H9 (cell line): Measurements from ENCODE around the gene CDH23. TPM values are rescaled to one million over a fixed set of nuclear protein-coding genes. Genes with fewer than 3 reads are reported as not detected.

Experiments
- DNase-seq: peaks from one replicate; pipeline ENCODE4 v3.0.0-alpha.2; 2017
- H2AFZ ChIP-seq: one replicate; pipeline ENCODE4 v1.6.1; 2013; ENCODE audit warnings: mild to moderate bottlenecking, low read length, control low read depth, moderate library complexity
- H2AK5ac ChIP-seq: 2 replicates; pipeline ENCODE4 v1.6.1; 2013; ENCODE audit warnings: low read length, control low read depth, mixed read lengths; ENCODE audit not compliant: insufficient read length
- H2BK120ac ChIP-seq: one replicate; pipeline ENCODE4 v1.6.1; 2013; ENCODE audit warnings: low read depth, mild to moderate bottlenecking, low read length, control low read depth, inconsistent platforms; ENCODE audit not compliant: poor library complexity, severe bottlenecking
- H2BK12ac ChIP-seq: 2 replicates; pipeline ENCODE4 v1.6.1; 2013; ENCODE audit warnings: low read length, control low read depth, mixed read lengths, low read depth; ENCODE audit not compliant: insufficient read length
- H2BK15ac ChIP-seq: 2 replicates; pipeline ENCODE4 v1.6.1; 2013; ENCODE audit warnings: low read depth, low read length, control low read depth
- H2BK20ac ChIP-seq: one replicate; pipeline ENCODE4 v1.6.1; 2013; ENCODE audit warnings: low read depth, mild to moderate bottlenecking, low read length, control low read depth, inconsistent platforms; ENCODE audit not compliant: poor library complexity, severe bottlenecking
- H2BK5ac ChIP-seq: 2 replicates; pipeline ENCODE4 v1.6.1; 2013; ENCODE audit warnings: low read length, control low read depth, mixed read lengths; ENCODE audit not compliant: insufficient read length
- H3K14ac ChIP-seq: 2 replicates; pipeline ENCODE4 v1.6.1; 2013; ENCODE audit warnings: low read length, control low read depth; ENCODE audit not compliant: insufficient read depth
- H3K18ac ChIP-seq: 2 replicates; pipeline ENCODE4 v1.6.1; 2013; ENCODE audit warnings: low read depth, mild to moderate bottlenecking, mixed read lengths, low read length, control low read depth; ENCODE audit not compliant: insufficient read length
- H3K23ac ChIP-seq: 2 replicates; pipeline ENCODE4 v1.6.1; 2013; ENCODE audit warnings: low read length, control low read depth, mixed read lengths, low read depth; ENCODE audit not compliant: insufficient read length
- H3K23me2 ChIP-seq: 2 replicates; pipeline ENCODE4 v1.6.1; 2013; ENCODE audit warnings: low read depth, mild to moderate bottlenecking, mixed read lengths, low read length, control low read depth; ENCODE audit not compliant: insufficient read length, poor library complexity, severe bottlenecking
- H3K27ac ChIP-seq: 2 replicates; pipeline ENCODE4 v1.5.1; 2013; ENCODE audit warnings: low read length, control low read depth, mixed read lengths, low read depth; ENCODE audit not compliant: insufficient read length
- H3K27me3 ChIP-seq: 2 replicates; pipeline ENCODE4 v1.6.1; 2013; ENCODE audit warnings: low read length, control low read depth, inconsistent platforms; ENCODE audit not compliant: insufficient read depth
- H3K4ac ChIP-seq: 2 replicates; pipeline ENCODE4 v1.6.1; 2013; ENCODE audit warnings: low read depth, mild to moderate bottlenecking, control low read depth, inconsistent platforms, low read length, moderate library complexity
- H3K4me1 ChIP-seq: 2 replicates; pipeline ENCODE4 v1.6.1; 2013; ENCODE audit warnings: low read length, control low read depth, inconsistent platforms; ENCODE audit not compliant: insufficient read depth
- H3K4me2 ChIP-seq: 2 replicates; pipeline ENCODE4 v1.6.1; 2013; ENCODE audit warnings: low read length, control low read depth, mixed read lengths; ENCODE audit not compliant: insufficient read length, insufficient read depth
- H3K56ac ChIP-seq: 2 replicates; pipeline ENCODE4 v1.6.1; 2013; ENCODE audit warnings: low read depth, mild to moderate bottlenecking, mixed read lengths, low read length, control low read depth; ENCODE audit not compliant: insufficient read length
- H3K79me1 ChIP-seq: 2 replicates; pipeline ENCODE4 v1.6.1; 2013; ENCODE audit warnings: low read depth, mild to moderate bottlenecking, moderate library complexity, low read length, control low read depth, inconsistent platforms; ENCODE audit not compliant: insufficient read depth, poor library complexity, severe bottlenecking
- H3K79me2 ChIP-seq: 2 replicates; pipeline ENCODE4 v1.6.1; 2013; ENCODE audit warnings: low read length, control low read depth, inconsistent platforms; ENCODE audit not compliant: insufficient read depth
- H3K9ac ChIP-seq: 2 replicates; pipeline ENCODE4 v1.6.1; 2013; ENCODE audit warnings: low read length, control low read depth, mixed read lengths; ENCODE audit not compliant: insufficient read length; ENCODE audit errors: extremely low read depth
- H3K9me3 ChIP-seq: one replicate; pipeline ENCODE4 v1.6.1; 2013; ENCODE audit warnings: low read depth, low read length, inconsistent platforms; ENCODE audit not compliant: control insufficient read depth
- H3T11ph ChIP-seq: one replicate; pipeline ENCODE4 v1.6.1; 2013; ENCODE audit warnings: mild to moderate bottlenecking, low read length, control low read depth, inconsistent platforms
- H4K20me1 ChIP-seq: one replicate; pipeline ENCODE4 v1.6.1; 2013; ENCODE audit not compliant: control insufficient read depth, insufficient read length, insufficient read depth
- H4K5ac ChIP-seq: 2 replicates; pipeline ENCODE4 v1.6.1; 2013; ENCODE audit warnings: low read depth, mild to moderate bottlenecking, mixed read lengths, low read length, control low read depth; ENCODE audit not compliant: insufficient read length
- H4K8ac ChIP-seq: replicated peaks from 2 replicates; pipeline ENCODE4 v1.6.1; 2013; ENCODE audit warnings: low read length, control low read depth, mixed read lengths, low read depth; ENCODE audit not compliant: insufficient read length
- H4K91ac ChIP-seq: 2 replicates; pipeline ENCODE4 v1.6.1; 2013; ENCODE audit warnings: low read depth, mild to moderate bottlenecking, moderate library complexity, mixed read lengths, low read length, control low read depth; ENCODE audit not compliant: insufficient read length
- H3K27ac Mint-ChIP-seq, 3 experiments: 2 replicates in 2 of 3; 3 replicates in 1 of 3; pipeline ENCODE4 v1.8.0; 2020 to 2021; ENCODE audit warnings: mixed read lengths in 3 of 3, mild to moderate bottlenecking in 1 of 3, moderate library complexity in 1 of 3
- H3K27me3 Mint-ChIP-seq: 2 replicates; pipeline ENCODE4 v1.8.0; 2021; ENCODE audit warnings: low read depth, mild to moderate bottlenecking, moderate library complexity, mixed read lengths
- H3K36me3 Mint-ChIP-seq, 3 experiments: 2 replicates in 2 of 3; 3 replicates in 1 of 3; pipeline ENCODE4 v1.8.0; 2020 to 2021; ENCODE audit warnings: low read depth in 3 of 3, mixed read lengths in 3 of 3; ENCODE audit not compliant: insufficient read depth in 1 of 3
- H3K4me1 Mint-ChIP-seq, 2 experiments: 2 replicates each; pipeline ENCODE4 v1.8.0; 2020; ENCODE audit warnings: mixed read lengths in 2 of 2
- H3K4me3 Mint-ChIP-seq, 2 experiments: 2 replicates in 1 of 2; 3 replicates in 1 of 2; pipeline ENCODE4 v1.8.0; 2020 to 2021; ENCODE audit warnings: mild to moderate bottlenecking in 2 of 2, mixed read lengths in 2 of 2, moderate library complexity in 1 of 2
- H3K9me3 Mint-ChIP-seq, 2 experiments: 2 replicates in 1 of 2; 3 replicates in 1 of 2; pipeline ENCODE4 v1.8.0; 2020; ENCODE audit warnings: mild to moderate bottlenecking in 2 of 2, mixed read lengths in 2 of 2, moderate library complexity in 1 of 2
- WGBS: extraction: QIAGEN DNeasy Blood & Tissue Kit; methylation state at CpG from one replicate; pipeline ENCODE4 v1.1.7; 2013; ENCODE audit warnings: missing lambda C conversion rate, low lambda C conversion rate, mixed read lengths; ENCODE audit not compliant: insufficient read length; ENCODE audit errors: extremely low coverage; 5-methylcytosine and 5-hydroxymethylcytosine counted together
- total RNA-seq: library from RNA; stranded (reverse); gene quantifications from 2 replicates; pipeline ENCODE4 v1.2.1, GENCODE V29; 2021
- TF ChIP-seq, protein P1 (sequence below): fragments of 200-600 bp; sonication (generic); conservative IDR thresholded peaks from 3 replicates; pipeline ENCODE4 v1.8.0; 2021; ENCODE audit warnings: antibody characterized with exemption, mild to moderate bottlenecking

CDH23 gene
- total RNA-seq, 1 experiment from 2014 or later = 2.1 TPM

DNA sequence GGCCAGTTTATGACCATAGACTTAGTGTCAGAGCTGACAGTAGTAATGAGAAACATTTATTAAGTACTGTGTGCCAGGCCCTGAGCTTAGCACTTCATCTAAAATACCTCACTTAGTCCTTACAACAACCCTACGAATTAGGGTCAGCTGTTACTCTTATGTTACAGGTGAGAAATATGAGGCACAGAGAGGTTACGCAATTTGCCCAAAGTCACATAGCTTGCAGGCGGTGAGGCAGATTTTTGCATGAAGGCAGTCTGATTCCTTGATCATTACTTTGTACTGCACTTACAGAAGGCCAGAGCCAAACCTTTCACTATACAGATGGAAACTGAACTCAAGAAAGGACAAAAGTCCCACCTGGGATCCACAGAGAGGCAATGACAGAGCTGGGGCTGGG, 10.2 kb downstream of the CDH23 start:
- Histone ChIP-seq H3T11ph (no peak overlapping the region), H3K9me3 (no peaks in the 10 kb centered on the region), H3K27me3 (no peaks in the 10 kb centered on the region), H3K27ac (no peak overlapping the region), H2AK5ac (no peak overlapping the region), H2BK12ac (no peak overlapping the region), H4K5ac (no peak overlapping the region), H2BK120ac (no peak overlapping the region), H3K79me2 (no peaks in the 10 kb centered on the region), H4K20me1 (no peaks in the 10 kb centered on the region), H3K23me2 (no peaks in the 10 kb centered on the region), H3K79me1 (no peaks in the 10 kb centered on the region), H3K9ac (no peak overlapping the region), H4K91ac (no peak overlapping the region), H3K14ac (no peak overlapping the region), H4K8ac (no peak overlapping the region), H2BK15ac (no peak overlapping the region), H2AFZ (no peak overlapping the region), H2BK5ac (no peak overlapping the region), H3K18ac (no peak overlapping the region), H3K4me1 (no peaks in the 10 kb centered on the region), H3K56ac (no peak overlapping the region), H3K4ac (no peak overlapping the region), H2BK20ac (no peak overlapping the region), H3K23ac (no peak overlapping the region), H3K4me2 (no peak overlapping the region)
- Mint-ChIP-seq H3K4me1 (peaks cover 11 to 13% of the 10 kb centered on the region in 2 experiments), H3K9me3 (peaks cover 6 to 8% of the 10 kb centered on the region in 2 experiments), H3K4me3 (no peak overlapping the region), H3K27ac (no peak overlapping the region), H3K36me3 (peaks cover 2 to 9% (median 3%) of the 10 kb centered on the region in 3 experiments; a peak in 4 of 7 replicates), H3K27me3 (peaks cover 21% of the 10 kb centered on the region)
- DNase-seq = no peak
- WGBS = no CpG with 5 or more reads among the region's 3 CpGs
- TF ChIP-seq, protein P1, sequence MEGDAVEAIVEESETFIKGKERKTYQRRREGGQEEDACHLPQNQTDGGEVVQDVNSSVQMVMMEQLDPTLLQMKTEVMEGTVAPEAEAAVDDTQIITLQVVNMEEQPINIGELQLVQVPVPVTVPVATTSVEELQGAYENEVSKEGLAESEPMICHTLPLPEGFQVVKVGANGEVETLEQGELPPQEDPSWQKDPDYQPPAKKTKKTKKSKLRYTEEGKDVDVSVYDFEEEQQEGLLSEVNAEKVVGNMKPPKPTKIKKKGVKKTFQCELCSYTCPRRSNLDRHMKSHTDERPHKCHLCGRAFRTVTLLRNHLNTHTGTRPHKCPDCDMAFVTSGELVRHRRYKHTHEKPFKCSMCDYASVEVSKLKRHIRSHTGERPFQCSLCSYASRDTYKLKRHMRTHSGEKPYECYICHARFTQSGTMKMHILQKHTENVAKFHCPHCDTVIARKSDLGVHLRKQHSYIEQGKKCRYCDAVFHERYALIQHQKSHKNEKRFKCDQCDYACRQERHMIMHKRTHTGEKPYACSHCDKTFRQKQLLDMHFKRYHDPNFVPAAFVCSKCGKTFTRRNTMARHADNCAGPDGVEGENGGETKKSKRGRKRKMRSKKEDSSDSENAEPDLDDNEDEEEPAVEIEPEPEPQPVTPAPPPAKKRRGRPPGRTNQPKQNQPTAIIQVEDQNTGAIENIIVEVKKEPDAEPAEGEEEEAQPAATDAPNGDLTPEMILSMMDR = no peak
